ENCODE data around the gene EPHA5. TPM values are rescaled to one million over a fixed set of nuclear protein-coding genes. Genes with fewer than 3 reads are reported as not detected.

EPHA5 gene
- total RNA-seq, 1 experiment from 2014 or later, result not detected

DNA sequence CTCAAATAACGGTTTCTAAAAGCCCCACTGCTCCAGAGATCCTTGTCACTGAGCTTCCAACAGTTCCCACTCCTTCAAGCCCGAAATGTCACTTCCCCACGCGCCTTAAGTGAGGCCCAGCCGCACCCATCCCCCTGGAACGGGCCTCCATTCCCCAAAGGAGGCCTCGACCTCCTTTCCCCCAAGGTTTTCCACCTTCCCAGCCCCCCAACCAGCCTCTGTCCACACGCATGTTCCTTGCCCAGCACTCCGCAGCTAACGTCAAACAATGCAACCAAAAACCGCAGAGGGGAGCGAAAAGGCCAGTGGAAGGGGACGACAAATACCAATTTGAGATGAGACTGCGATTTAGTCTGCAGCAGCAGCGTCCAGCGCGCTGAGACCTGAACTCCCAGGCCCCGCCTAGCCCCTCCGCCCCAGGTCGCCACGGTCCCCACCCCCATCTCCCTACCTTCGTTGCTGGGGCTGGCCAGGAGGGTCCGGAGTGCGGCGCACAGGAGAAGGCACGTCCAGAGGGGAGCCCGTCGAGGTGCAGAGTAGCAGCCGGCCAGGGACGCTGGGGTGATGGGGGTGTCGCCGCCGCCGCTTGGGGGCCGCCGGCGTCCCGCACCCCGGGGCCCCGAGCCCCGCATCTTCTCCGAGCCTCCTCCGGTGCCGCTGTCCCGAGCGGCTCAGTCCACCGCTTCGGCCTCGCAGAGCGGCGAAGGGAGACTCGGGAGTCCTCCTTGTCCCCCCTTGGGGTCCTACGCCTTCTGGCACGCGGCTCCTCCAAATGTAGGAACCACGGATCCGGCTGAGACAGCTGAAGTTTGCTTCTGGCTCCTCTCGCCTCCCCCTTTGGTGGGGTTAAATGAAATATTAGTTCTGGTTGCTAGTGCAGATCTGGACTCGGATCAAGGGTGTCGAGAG, 924 bp downstream of the EPHA5 start:
- no peak overlapping the region for H3T11ph ChIP-seq (ENCODE audit: low read length)
- H3K14ac ChIP-seq (ENCODE audit: insufficient read depth, low read length), result no peak overlapping the region
- no peak overlapping the region for H2AK5ac ChIP-seq (ENCODE audit: insufficient read length, low read length)
- H3K9me3 Mint-ChIP-seq, result no peaks in the 10 kb centered on the region; a peak in 2 of 5 replicates
- H3K27ac Mint-ChIP-seq, result no peak overlapping the region
- peaks cover 18% of the 10 kb centered on the region for H3K23me2 ChIP-seq (ENCODE audit: insufficient read length, low read depth, low read length, poor library complexity, severe bottlenecking)
- no peak overlapping the region for H2AFZ ChIP-seq (ENCODE audit: low read length)
- H3K18ac ChIP-seq (ENCODE audit: insufficient read length, low read depth, low read length), result no peak overlapping the region
- peaks cover 42 to 46% of the 10 kb centered on the region in 2 experiments for H3K4me1 Mint-ChIP-seq
- no peak overlapping the region for H4K91ac ChIP-seq (ENCODE audit: insufficient read length, low read depth, low read length)
- peak overlapping the region; percentile 68 to 82 for H3K4me3 Mint-ChIP-seq
- H3K27ac ChIP-seq (ENCODE audit: insufficient read length, low read depth, low read length), result no peak overlapping the region
- no peak overlapping the region for H2BK15ac ChIP-seq (ENCODE audit: low read depth, low read length)
- no peak for TF ChIP-seq CTCF (conservative IDR thresholded peaks at IDR 0.05)
- no peak overlapping the region for H2BK5ac ChIP-seq (ENCODE audit: insufficient read length, low read length)
- peaks cover 79% of the 10 kb centered on the region for H3K27me3 Mint-ChIP-seq (ENCODE audit: low read depth)
- peaks cover 5% of the 10 kb centered on the region; the same call in 1 of the 2 replicates for H3K4me1 ChIP-seq (ENCODE audit: insufficient read depth, low read length)
- DNase-seq, result peak; percentile 54
- no peaks in the 10 kb centered on the region for H3K9me3 ChIP-seq (ENCODE audit: control insufficient read depth, low read depth, low read length)
- no peaks in the 10 kb centered on the region for H3K79me2 ChIP-seq (ENCODE audit: insufficient read depth, low read length)
- H4K20me1 ChIP-seq (ENCODE audit: control insufficient read depth, insufficient read depth, insufficient read length), result no peaks in the 10 kb centered on the region
- no peaks in the 10 kb centered on the region for H3K79me1 ChIP-seq (ENCODE audit: insufficient read depth, low read depth, low read length, poor library complexity, severe bottlenecking)
- H4K5ac ChIP-seq (ENCODE audit: insufficient read length, low read depth, low read length), result no peak overlapping the region
- no peak overlapping the region for H2BK20ac ChIP-seq (ENCODE audit: low read depth, low read length, poor library complexity, severe bottlenecking)
- no peak overlapping the region for H3K56ac ChIP-seq (ENCODE audit: insufficient read length, low read depth, low read length)
- no CpG with 5 or more reads among the region's 60 CpGs for WGBS (ENCODE audit: extremely low coverage, insufficient read length, low lambda C conversion rate)
- H3K4ac ChIP-seq (ENCODE audit: low read depth, low read length), result no peak overlapping the region
- no peak overlapping the region for H3K9ac ChIP-seq (ENCODE audit: extremely low read depth, insufficient read length, low read length)
- H3K27me3 ChIP-seq (ENCODE audit: insufficient read depth, low read length), result peaks cover 26% of the 10 kb centered on the region
- no peaks in the 10 kb centered on the region for H3K36me3 Mint-ChIP-seq (ENCODE audit: insufficient read depth in 1 of 3, low read depth in 3 of 3)
- no peak overlapping the region for H3K23ac ChIP-seq (ENCODE audit: insufficient read length, low read depth, low read length)
- H3K4me2 ChIP-seq (ENCODE audit: insufficient read depth, insufficient read length, low read length), result peak overlapping the region; percentile 90
- H2BK12ac ChIP-seq (ENCODE audit: insufficient read length, low read depth, low read length), result no peak overlapping the region
- H4K8ac ChIP-seq (replicated peaks; ENCODE audit: insufficient read length, low read depth, low read length), result no peak overlapping the region
- no peak overlapping the region for H2BK120ac ChIP-seq (ENCODE audit: low read depth, low read length, poor library complexity, severe bottlenecking)
